SHP77 (cell line): Measurements from ENCODE around the gene SND1.

Source experiments
- DNase-seq, 2 experiments: peaks; one replicate each; lab custom pipeline; 2025; lab: John Stamatoyannopoulos, UW

Gene SND1

GRCh38 chr7:128139406-128139805, 487.4 kb downstream of the SND1 start:
- DNase-seq: no peak

- no peak for DNase-seq
Measured at GRCh38 chr7:128141683-128142195, 489.7 kb downstream of the SND1 start.
